ENCODE measurements around the gene PPP1R14C. TPM values are rescaled to one million over a fixed set of nuclear protein-coding genes. Genes with fewer than 3 reads are reported as not detected.

PPP1R14C gene
- total and polyA plus RNA-seq, 2 experiments from 2014 or later, result 1.1 to 1.4 TPM

- no peak for TF ChIP-seq ZNF462 (CRISPR knock-in tag; IDR thresholded peaks at IDR 0.05)
- no peak for TF ChIP-seq CTCF (conservative IDR thresholded peaks at IDR 0.05; ENCODE audit: low read depth in 2 of 2)
Measured at GRCh38 chr6:150194195-150194594, 51.4 kb downstream of the PPP1R14C start (continued).

- Histone ChIP-seq H3K4me1 (ENCODE audit: insufficient read depth) (no peaks in the 10 kb centered on the region), H3K36me3 (ENCODE audit: insufficient read depth) (no peaks in the 10 kb centered on the region), H3K27me3 (ENCODE audit: insufficient read depth) (no peaks in the 10 kb centered on the region), H2AFZ (no peak overlapping the region), H4K20me1 (replicated peaks; ENCODE audit: insufficient read depth) (no peaks in the 10 kb centered on the region), H3K79me2 (replicated peaks; ENCODE audit: insufficient read depth) (no peaks in the 10 kb centered on the region), H3K4me2 (no peak overlapping the region), H3F3A (replicated peaks; ENCODE audit: low read depth) (no peaks in the 10 kb centered on the region), H3K9me2 (ENCODE audit: insufficient read depth) (no peaks in the 10 kb centered on the region), H3K27ac (ENCODE audit: low read depth) (no peak overlapping the region), H3K4me3 (no peak overlapping the region)
- DNase-seq (ENCODE audit: low spot score) (no peak), ATAC-seq (no peak)
- H3K27ac Mint-ChIP-seq, result no peak overlapping the region
- H3K4me3 Mint-ChIP-seq, result no peak overlapping the region
- TF ChIP-seq ZNF114 (CRISPR knock-in tag; IDR thresholded peaks at IDR 0.05), result no peak
- TF ChIP-seq CTCF (conservative IDR thresholded peaks at IDR 0.05; ENCODE audit: low read depth in 2 of 2), result no peak
- peaks cover 13% of the 10 kb centered on the region for H3K9me3 Mint-ChIP-seq
- no peaks in the 10 kb centered on the region; the same call in 2 of the 3 replicates for H3K36me3 Mint-ChIP-seq (ENCODE audit: low read depth)
- H3K4me1 Mint-ChIP-seq, result peaks cover 6% of the 10 kb centered on the region; the same call in 2 of the 3 replicates
- H3K27me3 Mint-ChIP-seq (ENCODE audit: insufficient read depth, low read depth, poor library complexity), result peaks cover 5% of the 10 kb centered on the region
Measured at GRCh38 chr6:150195996-150196417, 53.2 kb downstream of the PPP1R14C start.
